ENCODE measurements around the gene ANGPTL7.

GRCh38 chr1:11188381-11188780 is 774 bp upstream of the ANGPTL7 start:
- TF ChIP-seq, protein P1, sequence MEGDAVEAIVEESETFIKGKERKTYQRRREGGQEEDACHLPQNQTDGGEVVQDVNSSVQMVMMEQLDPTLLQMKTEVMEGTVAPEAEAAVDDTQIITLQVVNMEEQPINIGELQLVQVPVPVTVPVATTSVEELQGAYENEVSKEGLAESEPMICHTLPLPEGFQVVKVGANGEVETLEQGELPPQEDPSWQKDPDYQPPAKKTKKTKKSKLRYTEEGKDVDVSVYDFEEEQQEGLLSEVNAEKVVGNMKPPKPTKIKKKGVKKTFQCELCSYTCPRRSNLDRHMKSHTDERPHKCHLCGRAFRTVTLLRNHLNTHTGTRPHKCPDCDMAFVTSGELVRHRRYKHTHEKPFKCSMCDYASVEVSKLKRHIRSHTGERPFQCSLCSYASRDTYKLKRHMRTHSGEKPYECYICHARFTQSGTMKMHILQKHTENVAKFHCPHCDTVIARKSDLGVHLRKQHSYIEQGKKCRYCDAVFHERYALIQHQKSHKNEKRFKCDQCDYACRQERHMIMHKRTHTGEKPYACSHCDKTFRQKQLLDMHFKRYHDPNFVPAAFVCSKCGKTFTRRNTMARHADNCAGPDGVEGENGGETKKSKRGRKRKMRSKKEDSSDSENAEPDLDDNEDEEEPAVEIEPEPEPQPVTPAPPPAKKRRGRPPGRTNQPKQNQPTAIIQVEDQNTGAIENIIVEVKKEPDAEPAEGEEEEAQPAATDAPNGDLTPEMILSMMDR (conservative IDR thresholded peaks at IDR 0.05 in 1 of 2, IDR thresholded peaks at IDR 0.05 in 1 of 2; ENCODE audit: low read depth in 1 of 2, low read length in 2 of 2) = no peak
- TF ChIP-seq EZH2 (IDR thresholded peaks at IDR 0.05; ENCODE audit: low read length, missing control alignments) = no peak

All from fibroblast of lung (primary cell).